CD4-positive, alpha-beta T cell treated with Interleukin-2 at 100 ng/mL for 4 hours (primary cell): ENCODE measurements around the gene C1orf159.
"Not testable (repeated sequence)": the region's sequence is repeated elsewhere in the genome, so short reads cannot be mapped to it uniquely, and the experiment has no call there.

Experiments used
- DNase-seq: peaks from one replicate; pipeline ENCODE4 v3.0.0-alpha.2; 2020; ENCODE audit warnings: low spot score

Gene C1orf159

DNA sequence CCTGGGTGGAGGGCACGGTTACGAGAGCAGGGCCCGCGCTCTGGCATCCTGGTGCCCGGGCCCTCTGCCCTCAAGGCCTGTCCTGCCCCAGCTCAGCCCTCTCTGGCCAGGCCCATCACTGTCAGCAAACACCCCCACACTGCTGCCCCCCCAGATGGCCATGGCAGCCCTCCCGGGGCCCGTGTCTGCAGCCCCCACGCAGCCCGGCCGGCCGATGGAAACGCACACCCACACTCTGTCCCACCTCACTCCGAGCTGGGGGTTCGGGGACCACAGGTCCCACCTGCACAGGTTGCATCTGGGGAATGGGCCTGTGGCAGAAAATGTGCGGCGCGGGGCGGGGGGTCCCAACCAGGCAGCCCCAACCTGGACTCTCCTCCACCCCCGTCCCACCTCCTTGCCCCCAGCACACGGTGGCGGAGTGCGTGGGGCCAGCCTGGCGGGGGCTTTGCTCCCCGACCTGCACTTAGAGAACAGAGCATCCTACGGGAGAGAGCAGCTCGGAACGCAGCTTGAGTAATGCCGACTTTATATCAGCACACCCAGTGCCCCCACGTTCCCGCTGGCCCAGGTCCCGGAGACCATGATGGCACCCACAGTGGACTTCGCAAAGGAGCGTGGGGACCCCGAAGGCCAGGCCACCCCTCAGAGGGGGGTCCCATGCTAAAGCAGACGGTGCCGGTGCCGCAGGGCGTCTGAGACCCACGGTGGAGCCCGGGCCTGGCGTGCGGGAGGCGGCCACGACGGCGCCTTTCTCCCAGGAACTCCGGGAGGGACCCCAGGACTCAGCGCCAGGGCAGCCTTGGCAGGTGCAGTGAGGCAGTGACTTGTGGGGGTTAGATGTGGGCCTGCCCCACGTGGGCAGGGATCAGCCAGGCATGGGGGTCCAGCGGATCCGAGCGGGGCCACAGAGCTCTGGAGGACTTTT, 34.3 kb downstream of the C1orf159 start:
- no peak for DNase-seq

DNA sequence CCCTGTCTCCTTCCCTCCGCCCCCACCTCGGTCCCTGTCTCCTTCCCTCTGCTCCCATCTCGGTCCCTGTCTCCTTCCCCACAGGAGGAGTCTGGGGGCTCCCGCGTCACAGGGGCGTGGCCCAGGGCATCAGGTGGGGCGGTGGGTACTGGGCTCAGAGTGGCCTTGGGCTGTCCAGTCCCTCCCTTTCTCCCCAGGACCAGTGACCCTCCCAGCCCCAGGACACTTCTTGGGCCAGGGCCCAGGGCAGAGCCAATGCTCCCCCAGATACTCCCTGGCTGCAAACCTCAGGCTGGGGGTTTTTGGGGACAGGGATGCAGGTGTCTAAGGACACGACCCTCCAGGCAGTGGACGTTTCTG, 35.0 kb downstream of the C1orf159 start:
- DNase-seq: no peak

DNA sequence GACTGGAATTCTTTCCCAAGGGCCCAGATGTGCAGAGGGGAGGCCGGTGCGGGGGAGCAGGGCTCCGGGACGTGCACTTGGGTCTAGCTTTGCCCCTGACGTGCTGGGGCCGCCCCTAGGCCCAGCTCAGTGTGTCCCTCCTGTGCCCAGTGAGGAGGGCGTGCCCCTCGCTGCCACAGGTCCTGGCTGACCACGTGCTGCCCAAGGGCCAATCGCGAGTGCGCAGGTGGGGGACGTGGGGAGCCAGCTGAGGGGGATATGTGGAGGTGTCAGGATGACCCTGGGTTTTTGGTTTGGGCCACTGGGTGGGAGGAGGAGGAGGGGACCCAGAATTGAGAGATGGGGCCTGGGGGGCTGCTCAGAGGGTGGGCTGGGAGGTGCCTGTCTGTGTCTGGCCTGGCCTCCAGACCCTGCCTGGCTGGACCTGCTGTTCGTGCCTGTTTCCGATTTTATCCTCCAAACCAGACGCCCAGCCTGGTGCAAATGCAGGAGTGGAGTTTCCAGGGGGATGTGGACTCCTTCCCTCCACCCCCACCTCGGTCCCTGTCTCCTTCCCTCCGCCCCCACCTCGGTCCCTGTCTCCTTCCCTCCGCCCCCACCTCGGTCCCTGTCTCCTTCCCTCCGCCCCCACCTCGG, 35.6 kb downstream of the C1orf159 start:
- DNase-seq: no peak

DNA sequence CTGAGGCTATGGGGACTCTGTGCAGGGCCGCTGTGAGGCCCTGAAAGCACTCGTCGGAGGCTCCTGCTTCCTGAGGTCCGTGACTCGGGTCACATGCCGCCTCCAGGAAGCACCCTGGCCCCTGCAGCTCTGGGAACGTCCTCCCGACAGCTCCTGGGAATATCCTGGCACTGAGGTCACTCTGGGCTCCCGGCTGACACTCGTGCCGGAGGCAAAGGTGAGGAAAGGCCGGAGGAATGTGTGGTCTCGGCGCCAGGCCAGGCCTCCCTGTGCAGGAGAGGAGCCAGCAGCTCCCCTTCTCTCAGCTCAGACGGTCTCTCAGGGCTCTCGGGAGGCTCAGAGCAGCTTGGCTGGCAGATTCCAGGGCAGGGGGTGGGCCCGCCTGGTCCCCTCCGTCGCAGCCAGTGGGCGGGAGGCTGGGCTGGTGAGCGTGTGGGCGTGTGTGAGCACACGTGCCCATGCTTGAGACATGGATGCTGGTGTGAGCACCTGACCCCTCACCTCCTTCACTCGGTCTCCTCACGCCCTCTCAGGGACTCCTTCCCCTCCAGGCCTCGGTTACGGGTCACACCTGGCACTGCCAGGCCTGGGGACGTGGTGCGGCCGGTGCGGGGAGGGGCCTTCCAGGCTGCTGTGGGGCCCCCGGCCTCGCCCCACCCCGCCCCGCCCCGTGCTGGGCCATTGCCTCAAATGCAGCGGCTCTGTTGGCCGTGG, 36.3 kb downstream of the C1orf159 start:
- DNase-seq: no peak

DNA sequence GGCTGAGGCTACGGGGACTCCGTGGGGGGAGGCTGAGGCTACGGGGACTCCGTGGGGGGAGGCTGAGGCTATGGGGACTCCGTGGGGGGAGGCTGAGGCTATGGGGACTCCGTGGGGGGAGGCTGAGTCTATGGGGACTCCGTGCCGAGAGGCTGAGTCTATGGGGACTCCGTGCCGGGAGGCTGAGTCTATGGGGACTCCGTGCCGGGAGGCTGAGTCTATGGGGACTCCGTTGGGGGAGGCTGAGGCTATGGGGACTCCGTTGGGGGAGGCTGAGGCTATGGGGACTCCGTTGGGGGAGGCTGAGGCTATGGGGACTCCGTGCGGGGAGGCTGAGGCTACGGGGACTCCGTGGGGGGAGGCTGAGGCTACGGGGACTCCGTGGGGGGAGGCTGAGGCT, 38.5 kb downstream of the C1orf159 start:
- DNase-seq: not testable (repeated sequence)

DNA sequence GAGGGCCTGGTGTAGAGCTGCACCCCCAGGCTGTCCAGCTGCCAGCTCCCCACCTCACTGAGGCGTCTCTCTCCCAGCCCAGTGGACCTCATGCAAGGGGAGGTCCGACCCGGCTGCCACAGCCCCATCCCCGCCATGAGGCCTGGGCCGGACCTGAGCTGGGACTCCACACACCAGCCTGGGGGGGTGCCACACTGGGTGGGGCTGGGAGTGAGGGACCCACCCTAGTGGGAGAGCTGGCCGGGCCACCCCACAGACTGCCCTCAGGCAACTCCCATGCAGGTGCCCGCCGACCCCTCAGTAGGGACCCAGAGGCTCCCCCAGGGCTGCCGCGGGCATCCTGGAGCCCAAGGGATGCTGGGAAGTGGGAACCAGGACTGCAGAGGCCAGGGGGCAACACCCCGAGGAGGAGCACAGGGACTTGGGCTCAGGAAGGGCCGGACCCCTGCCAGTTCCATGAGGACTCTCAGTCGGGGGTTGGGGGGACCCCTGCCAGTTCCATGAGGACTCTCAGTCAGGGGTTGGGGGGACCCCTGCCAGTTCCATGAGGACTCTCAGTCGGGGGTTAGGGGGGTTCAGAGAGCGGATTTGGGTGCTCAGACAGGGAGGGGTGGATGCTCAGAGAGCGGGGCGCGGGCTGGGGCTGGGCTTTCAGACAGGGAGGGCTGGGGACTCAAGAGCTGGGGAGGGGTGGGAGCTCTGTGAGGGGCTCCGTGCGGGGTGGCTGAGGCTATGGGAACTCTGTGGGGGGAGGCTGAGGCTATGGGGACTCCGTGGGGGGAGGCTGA, 40.5 kb downstream of the C1orf159 start:
- DNase-seq: no peak

DNA sequence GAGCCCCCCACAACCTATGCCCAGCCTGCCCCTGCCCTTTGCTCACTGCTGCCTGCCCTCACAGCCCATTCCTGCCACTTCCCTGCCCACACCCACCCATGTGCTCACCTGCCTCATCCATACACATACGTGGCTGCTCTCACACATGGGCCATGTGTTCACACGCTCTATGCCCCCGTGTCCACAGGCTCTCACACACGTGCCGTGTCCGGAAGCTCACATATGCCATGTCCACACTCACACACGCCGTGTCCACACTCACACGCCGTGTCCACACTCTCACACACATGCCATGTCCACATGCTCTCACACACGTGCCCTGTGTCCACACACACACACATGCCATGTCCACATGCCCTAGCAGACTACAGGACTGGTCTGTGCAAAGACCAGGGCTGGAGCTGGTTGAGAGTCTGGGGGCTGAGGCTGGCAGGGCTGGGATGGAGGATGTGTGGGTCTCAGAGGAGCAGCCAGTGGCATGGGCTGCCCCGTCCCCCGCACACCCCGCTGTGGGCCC, 41.2 kb downstream of the C1orf159 start:
- DNase-seq: no peak

DNA sequence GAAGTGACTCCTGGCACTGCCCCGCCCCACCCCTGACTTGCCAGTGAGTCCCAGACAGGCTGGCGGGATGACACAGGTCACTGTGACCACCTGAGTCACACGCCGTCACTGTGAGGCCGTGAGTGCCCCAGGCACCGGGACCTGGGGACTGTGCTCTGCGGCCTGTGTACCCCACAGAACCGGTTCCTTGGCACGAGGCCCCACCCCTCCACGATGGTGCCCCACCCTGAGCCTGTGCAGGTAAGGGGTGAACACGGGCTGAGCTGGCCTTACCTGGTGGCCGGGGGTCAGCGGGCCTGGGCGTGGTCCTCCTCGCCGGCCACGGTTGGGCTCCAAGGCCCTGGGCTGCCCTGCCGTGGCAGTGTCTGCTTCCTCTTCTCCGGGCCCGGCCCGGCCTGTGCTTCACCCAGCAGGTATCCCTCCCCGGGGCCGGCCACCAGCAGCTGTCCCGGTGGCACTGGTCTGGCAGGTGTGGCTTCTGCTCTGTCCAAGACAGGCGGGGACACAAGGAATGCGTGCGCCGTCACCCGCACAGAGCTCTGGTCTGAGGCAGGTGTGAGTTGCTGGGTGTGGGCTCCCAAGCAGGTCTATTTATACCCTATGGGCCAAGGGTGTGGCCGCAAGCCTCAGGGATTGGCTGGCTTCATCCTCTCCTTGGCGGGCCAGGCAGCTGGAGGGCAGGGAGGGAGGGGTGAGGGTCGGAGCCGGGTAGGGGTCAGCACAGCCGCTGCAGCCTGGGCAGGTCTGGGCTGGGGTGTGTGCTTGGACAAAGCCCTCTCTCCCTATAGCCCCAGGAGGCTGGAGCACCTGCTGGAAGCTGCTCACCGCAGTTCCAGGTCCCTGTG, 41.9 kb downstream of the C1orf159 start, which contains the start of gene RNF223:
RNF223 (minus strand) TSS at position 564 of the 845 bp plus-strand sequence. CDS start 1,740 bp downstream, outside the sequence.
- DNase-seq: no peak

DNA sequence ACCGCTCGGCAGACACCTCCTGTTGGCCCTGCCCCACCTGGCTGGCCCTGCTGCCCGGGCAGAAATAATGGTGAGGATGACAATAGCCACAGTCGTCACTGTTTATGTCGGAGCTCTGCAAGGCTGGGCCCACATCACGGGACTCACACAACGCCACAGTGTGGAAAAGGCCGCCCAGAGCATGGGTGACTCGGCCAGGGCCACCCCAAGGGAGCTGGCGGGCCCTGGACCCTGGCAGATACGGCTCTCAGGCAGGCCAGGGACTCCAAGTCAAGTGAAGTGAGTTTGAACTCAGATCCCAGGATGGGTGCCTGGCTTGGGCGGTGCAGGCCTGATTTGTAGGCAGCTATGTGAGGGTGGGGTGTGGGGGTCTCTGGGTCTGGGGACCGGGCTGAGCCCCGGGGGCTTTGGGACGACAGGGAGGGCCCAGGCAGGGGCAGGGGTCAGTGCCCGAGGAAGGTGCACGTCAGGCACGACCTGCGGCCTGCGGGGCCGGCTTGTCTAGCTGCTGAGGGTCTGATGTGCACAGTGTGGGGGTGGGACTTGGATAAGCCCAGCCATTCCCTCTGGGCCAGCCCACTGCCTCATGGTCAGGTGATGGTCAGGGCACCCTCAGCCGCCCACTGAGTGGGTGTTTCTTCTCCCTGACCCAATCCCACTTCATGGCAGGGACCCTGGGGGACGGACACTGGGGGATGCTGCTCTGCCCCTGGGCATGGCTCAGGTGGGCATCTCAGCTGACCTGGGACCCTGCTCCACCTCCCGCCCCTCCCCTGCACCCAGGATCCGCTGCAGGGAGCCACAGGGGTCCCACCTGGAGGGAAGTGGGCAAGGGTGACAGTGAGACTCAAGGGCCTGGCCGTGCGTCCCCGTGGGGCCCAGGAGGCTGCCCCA, 42.8 kb downstream of the C1orf159 start:
- DNase-seq: no peak

DNA sequence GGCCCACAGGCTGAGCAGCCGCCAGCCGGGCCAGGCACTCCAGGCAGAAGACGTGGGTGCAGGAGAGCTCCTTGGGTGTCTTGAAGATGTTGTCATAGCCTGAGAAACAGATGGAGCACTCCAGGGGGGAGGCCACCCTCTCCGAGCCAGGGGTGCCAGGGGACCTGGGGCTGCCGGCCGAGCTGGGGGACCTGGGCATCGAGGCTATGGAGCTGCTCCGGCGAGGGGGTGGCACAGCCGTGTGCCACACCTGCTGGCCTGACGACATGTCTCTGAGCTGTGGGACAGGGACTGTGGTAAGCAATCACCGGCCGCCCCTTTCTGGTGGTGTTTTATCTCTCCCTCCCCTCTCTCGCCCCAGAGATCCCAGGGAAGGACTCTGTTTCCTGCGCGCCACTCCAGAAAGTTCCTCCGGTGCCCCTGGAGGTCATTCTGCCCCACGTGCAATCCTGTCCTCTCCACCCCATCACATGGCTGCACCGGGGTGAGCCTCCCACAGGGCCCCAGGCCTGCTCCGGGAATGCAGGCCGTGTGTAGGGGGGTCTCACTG, 43.5 kb downstream of the C1orf159 start:
- no peak for DNase-seq

DNA sequence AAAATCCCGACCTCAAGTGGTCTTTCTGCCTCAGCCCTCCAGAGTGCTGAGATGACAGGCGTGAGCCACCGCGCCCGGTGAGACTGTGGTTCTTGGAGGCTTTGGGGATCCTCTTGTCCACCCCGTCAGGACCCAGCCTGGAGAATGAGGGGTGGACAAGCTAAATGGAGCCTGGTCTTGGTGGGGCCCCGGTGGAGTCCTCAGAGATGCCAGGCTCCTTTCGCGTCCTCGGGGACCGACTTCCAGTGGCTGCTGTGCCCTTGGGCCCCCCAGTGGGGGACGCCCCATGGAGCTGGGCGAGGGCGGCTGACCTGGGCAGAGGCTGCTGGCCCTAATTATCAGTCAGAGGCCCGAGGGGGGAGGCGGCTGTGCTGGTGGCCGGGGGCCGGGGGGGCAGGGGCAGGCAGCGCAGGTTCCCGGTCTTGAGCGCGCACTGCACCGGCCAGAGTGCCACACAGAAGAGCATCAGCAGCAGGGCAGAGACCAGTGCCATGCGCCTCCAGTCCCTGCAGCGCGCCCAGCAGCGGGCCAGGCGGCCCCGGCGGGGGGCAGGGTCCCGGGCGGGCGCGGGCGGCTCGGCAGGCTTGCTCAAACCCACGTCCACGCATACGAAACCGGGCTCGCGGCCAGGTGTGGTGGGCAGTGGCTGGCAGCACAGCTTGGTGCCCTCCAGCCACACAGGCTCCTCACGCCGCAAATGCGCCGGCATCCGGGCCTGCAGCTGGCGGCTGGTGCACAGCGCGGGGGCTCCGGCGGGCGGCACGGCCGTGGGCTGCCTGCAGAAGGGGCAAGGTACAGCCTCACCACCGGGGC, 44.2 kb downstream of the C1orf159 start:
- DNase-seq: no peak

DNA sequence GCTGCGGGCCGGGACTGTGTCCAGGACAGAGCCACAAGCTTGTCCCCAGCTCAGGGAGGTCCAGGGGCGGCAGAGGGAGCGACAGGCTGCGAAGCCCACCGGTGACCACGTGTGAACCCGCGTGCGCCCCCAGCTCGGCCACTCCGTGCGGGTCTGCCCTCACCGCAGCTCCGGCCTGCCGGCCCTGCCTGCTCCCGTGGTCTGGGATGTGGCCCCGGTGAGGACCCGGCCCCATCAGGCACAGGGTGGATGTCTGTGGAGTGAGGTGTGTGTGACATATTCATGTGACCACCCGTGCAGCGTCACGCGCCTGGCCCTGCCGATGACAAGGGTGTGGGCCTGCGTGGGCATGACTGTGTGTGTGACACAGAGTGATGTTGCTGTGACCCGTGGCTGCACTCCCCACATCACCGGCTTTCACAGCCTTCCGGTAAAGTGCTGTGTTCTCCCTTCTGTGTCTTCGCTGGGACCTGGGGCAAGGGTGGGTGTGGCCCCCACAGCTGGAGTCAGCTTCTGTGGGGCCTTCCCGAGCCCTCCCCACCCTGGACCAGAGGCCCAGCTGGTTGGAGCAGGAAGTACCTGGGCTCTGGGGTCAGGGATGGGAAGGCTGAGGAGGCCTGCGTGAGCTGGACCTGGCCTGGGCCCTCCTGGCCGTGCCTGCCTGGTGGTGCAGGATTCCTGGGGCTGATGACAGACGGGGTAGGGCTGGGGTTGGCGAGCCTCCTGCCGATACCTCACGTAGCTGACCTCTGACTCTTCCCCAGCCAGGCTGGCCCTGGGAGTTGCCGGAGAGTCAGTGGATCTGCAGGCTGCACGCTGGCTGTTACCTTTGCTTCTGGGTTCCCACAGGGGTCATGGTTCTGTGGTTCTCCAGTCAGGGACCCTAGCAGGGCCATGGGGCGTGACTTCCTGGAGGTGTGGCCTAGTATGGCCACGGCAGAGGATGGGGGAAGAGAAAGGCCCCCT, 45.9 kb downstream of the C1orf159 start:
- no peak for DNase-seq

DNA sequence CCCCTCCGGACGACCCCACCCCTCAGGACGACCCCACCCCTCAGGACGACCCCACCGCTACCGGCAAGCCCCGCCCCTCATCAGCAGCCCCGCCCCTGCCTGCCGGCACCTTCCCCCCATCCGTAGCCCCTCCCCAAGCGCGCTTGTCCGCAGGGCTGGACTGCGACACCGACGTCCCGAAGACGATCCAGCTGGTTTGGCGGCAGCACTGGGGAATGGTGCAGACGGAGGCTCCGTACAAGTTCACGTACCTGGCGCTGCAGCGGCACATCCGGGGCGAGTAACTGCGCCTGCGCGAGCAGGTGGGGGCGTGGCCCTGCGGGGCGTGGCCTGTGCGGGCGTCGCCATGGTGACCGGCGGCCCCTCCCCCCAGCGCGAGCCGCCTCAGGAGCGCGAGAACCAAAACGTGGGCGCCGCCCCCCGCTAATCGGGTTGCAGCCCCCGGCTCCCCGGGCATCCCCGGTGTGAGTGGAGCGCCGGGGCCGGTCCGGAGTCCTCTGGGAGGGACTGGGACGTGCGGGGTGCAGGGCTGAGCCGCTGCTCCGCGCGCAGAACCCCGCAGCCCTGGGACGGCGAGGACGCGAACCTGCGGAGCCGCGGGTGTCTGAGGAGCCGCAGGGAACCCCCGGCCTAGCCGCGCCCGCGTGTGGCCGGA, 46.7 kb downstream of the C1orf159 start:
- peak; percentile 90 for DNase-seq

DNA sequence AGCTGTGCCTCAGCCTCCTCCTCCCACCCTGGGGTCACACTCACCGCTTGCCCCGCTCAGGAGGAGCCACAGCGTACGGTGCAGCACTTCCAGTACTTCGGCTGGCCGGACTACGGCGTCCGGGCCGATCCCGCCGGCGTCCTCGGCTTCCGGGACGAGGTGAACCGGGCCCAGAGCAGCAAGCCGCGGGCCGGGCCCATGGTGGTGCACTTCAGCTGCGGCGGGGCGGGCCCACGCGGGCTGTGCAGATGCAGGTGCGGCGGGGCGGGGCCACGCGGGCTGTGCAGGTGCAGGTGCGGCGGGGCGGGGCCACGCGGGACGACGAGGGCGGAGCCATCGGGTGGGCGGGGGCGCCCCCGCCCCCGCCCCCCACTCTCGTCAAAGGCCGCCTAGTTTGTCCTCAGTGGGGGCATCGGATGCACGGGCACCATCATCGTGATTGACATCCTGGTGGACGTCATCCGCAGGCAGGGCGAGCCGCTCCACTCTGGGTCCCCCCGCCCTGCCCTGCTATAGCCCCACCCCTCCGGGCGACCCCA, 47.3 kb downstream of the C1orf159 start:
- DNase-seq: peak; percentile 45

DNA sequence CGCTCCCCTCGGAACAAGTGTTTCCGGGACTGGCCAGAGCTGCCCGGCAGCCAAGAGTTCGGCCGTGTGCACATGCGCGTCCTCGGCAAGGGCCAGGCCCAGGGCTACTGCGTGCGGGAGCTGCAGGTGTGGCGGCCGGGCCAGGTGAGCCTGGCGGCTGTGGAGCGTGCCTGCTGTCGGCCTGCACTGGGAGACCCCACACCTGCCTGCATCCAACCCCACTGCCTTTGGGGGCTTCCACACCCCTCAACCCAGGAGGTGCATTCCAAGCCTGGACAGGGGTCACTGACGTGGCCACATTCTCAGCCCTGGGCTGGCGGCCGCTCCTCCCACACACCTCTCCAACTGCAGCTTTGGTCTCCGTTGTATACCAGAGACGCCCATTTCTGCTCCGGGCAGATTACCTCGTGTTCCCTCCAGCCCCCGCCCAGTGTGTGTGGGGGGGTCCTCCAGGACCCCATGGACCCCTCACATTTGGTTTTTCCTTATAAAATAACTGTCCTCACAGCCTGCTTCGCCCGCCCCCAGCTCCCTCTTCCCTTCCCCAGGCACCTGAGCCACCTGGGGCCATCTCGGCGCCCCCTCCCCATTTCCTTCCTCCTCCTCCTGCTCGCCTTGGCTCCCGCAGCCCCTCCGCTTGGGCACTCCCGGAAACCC, 47.9 kb downstream of the C1orf159 start:
- DNase-seq: no peak

DNA sequence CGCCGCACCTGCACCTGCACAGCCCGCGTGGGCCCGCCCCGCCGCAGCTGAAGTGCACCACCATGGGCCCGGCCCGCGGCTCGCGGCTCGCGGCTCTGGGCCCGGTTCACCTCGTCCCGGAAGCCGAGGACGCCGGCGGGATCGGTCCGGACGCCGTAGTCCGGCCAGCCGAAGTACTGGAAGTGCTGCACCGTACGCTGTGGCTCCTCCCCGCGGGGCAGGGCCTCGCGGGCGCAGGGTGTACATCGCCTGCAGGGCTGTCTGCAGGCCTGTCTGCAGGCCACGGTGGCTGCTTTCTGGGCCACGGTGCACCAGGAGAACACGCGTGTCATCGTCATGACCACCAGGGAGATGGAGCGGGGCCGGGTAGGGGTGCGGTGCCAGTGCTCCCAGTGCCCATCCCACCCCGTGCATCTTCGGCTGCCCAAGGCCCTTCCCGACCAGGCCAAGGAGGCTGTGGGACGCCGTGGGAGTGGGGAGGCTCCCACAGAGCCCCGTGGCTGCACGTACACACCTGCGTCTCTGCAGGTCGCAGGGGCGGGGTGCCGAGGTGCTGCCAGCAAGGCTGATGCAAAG, 48.5 kb downstream of the C1orf159 start:
- DNase-seq: no peak
